Muscle of back (tissue), 11 donors: ENCODE data around the gene STOX2. TPM values are rescaled to one million over a fixed set of nuclear protein-coding genes. Genes with fewer than 3 reads are reported as not detected.
"Not testable (repeated sequence)": the region's sequence is repeated elsewhere in the genome, so short reads cannot be mapped to it uniquely, and the experiment has no call there.

ENCODE experiments used
- DNase-seq, 3 donors: peaks; one replicate each; pipeline versions ENCODE4 v3.0.0 to v3.0.0-alpha.2; 2013
- polyA plus RNA-seq, 10 donors: library from polyadenylated mRNA; unstranded; fragments of 120-200 nt; gene quantifications; one replicate each; pipeline ENCODE4 v1.2.1, GENCODE V29; 2013; ENCODE audit not compliant: insufficient read length in 10 of 10

STOX2 gene
- polyA plus RNA-seq, 10 donors: 5.3 to 8.8 (median 6.3) TPM

DNA sequence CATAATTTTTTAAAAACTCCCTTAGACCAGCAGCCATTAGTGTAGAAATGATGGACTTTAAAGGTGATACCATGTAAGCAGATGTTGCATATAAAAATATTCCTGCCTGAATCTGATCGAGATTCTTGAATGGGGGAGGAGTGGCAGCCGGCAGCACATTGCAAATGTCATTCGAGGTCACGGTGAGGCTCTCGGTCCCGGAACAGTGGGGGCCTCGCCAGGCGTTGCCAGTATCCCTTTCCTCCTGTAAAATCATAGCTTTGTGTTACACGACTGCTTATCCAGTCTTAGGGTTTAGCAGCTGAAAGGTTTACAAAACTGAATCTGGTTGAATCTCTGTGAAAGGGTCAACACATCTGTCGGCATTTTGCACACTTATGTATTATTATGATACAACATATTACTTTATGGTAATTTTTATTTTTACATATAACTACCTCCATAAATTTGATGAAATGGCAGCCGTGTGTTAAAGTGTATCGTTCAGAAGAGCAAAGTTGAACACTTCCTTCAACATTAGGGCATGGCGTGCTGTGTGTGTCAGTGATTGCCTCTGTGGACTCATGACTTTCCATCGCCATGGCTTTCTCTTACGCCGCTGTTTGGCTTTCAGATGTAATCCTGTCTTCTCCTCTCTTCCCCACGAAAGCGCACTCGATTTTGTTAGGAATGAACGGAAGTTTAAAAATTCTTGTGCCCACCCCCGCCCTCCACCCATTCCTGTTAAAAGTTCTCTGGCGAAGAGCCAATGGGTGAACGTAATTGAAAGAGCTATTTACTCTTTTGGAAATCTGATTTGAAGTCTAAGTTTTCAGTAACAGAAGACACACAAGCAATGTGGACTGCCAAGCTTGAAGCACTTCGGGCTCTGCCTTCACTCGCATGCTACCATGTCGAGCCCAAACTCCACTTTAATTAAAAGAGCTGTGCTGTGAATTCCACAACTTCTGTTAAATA, 114.8 kb downstream of the STOX2 start:
- DNase-seq: peak in 1 of 3 donors; percentile 34

DNA sequence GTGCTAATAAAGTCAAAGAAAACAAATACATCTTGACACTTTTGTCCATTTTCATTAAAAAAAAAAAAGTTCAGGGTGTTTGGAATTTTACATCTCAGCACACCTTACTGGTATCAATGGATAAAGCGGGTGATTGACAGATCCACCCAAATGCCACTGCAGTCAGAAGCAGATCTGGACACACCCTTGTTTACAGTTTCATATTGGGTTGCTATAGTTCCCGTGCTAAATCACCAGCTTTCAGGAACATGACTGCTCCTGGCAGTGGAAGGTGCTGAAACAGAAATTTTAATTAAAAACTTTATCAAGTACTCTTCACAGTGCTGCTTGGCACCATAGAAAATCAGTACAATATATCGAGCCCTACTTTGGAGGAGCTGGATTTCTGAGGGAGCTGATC, 116.3 kb downstream of the STOX2 start:
- no peak for DNase-seq

GRCh38 chr4:184022679-184023383, 117.7 kb downstream of the STOX2 start:
- DNase-seq: no peak

- no peak for DNase-seq
Measured at GRCh38 chr4:184024637-184025036, 119.5 kb downstream of the STOX2 start.

- DNase-seq: no peak
Measured at GRCh38 chr4:184028561-184029374, 123.7 kb downstream of the STOX2 start.

DNA sequence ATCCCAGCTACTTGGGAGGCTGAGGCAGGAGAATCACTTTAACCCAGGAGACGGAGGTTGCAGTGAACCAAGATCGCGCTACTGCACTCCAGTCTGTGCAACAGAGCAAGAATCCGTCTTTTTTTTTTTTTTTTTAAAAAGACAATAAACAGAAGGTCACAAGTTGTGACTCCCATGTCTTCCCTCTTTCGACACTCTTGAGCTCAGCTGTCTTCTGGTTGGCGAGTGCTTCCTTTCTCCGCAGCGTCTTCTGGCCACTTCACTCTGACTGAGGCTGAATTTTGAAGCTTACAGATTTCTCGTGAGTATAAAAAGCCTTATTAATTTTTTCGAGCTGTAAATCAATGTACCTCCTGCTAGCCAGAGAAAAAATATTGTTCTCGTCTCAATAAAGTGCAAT, 124.9 kb downstream of the STOX2 start:
- no peak for DNase-seq

DNA sequence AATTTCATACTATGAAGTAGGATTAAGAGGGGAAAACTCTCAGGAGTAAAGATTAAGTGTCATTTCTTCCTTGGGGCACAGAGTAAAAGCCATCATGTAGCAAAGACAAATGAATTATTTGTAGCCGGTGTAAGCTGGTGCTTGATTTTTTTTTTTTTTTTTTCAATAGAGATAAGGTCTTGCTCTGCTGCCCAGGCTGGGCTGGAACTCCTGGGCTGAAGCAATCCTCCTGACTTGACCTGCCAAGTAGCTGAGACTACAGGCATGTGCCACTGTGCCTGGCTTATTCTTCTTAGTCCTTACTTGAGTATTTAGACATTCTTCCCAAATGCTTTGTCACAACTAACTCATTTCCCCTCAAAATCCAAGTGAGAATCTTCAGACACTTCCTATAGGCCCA, 125.7 kb downstream of the STOX2 start:
- DNase-seq: no peak

DNA sequence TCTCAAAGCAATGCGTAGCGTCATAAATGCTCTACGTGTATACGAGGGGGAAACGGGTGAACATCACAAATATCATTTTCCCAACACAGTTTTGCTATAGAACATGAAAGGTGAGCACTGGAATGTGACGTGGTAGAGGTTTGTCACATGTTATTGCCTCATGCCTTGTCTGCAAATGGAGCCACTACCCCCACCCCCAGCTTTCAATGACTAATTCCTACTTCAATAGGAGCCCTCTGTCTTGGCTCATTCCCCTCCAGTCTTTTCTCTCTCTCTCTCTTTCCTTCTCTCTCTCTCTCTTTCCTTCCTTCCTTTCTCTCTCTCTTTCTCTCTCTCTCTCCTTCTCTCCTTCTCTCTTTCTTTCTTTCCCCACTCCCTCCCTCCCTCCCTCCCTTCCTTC, 127.0 kb downstream of the STOX2 start:
- DNase-seq: no peak

GRCh38 chr4:184039963-184040383, 134.9 kb downstream of the STOX2 start:
- peak in 1 of 3 donors; percentile 70 for DNase-seq

DNA sequence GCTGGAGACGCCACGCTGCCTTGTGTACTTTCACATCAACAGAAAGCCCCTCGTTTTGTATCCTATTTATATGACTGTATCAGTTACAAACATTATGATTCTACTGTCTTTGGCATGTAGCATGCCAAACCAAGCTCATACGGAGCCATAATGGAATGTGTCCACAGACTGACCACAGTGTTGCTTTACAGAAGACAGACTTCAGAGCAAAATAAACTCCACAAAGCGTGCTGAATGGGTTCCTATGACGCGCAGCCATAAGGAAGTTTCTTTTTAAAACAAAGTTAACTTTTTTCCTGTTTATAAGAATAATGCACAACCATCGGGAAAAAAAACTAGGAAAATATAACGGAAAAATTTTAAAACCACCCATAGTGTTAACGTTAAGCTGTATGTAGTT, 136.0 kb downstream of the STOX2 start:
- no peak for DNase-seq

DNA sequence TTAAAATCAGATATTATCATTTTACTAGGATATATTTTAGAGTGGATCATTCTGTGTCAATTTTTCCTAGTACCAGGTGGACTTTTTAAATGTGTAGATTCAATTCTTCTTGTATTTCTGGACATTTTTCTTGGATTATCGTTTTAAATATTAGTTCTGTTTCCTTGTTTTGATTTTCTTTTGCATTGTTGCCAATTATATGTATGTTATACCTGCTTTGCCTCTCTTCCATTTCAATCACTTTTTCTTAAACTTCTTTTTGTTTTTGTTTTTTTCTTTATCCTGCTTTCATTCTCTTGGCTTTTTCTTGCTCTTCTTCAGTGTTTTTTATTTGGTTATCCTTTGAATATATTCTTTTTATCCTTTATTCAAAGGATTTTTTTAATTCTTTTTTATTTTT, 141.0 kb downstream of the STOX2 start:
- DNase-seq: no peak

- not testable (repeated sequence) for DNase-seq
Measured at GRCh38 chr4:184051262-184051661, 146.2 kb downstream of the STOX2 start.

GRCh38 chr4:184052616-184053015, 147.5 kb downstream of the STOX2 start:
- no peak for DNase-seq

DNA sequence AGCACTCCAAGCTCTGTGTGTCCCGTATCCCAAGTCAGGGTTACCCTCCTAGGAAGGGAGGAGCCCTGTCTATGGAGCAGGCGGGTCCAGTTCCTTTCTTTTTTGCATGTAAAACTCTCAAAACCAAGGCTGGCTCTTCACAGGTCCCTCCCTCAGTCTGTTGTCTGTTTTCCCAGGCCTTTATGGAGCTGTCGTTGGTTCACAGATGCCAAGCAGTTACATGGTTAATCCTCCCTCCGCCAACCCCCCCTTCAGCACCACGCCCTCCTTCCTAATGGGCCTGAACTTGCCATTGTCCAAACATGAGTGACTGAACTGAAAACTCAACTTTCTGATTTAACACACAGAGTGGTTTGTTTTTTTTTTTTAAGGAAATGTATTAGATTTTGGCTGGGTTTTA, 148.3 kb downstream of the STOX2 start:
- DNase-seq: no peak

DNA sequence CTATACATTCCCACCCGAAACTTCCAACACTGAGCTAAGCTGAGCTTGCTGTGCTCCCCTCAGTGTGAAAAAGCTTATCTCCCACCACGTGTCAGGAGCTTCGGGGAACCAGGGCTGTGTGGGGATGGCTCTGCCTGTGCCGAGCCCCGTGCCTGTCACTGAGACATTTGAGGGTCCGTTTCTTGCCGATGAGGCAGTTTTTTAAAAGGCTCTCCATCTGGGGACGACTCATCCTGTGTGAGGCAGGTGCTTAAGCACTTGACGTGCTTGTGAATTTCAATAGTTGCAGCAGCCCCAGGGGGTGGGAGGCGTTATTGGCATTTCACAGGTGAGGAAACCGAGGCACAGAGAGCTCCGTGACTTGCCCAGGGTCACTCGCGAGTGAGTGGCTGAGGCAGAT, 151.8 kb downstream of the STOX2 start:
- DNase-seq: no peak

DNA sequence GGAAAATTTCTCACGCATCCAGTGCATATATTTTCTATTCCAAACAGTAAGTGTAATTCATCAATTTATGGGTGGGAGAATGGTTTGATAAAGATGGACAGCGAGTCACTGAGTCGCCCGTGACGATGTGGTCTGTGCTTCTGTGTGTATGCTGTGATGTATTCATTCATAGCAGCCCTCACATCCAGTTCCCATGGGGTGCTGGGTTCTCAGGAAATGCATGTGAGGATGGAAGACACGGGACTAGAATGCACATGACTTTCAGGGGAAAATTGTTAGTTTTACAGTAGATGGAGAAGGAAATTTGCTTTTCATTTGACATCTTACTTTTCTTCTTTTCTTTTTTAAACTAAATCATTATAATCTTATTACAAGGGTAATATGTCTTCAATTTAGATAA, 152.9 kb downstream of the STOX2 start:
- peak in 1 of 3 donors; percentile 47 for DNase-seq

DNA sequence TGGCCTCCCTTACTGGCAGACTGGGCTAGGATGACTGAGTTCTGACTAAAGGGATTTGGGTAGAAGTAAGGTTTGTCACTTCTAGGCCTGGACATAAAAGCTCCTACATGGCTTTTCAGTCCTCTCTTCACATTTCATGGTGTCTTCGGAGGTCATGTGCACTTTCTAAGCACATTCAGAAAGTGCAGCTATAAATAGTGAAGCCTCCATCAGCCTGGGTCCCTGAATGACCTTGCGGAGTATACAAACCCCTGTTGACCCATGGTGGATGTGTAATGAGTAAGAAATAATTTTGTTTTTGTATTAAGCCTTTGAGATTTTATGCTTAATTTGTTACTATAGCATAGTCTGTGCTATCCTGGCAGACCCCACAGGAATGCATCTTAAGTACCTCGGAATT, 154.0 kb downstream of the STOX2 start:
- no peak for DNase-seq

- no peak for DNase-seq
Measured at GRCh38 chr4:184061582-184061981, 156.5 kb downstream of the STOX2 start.

DNA sequence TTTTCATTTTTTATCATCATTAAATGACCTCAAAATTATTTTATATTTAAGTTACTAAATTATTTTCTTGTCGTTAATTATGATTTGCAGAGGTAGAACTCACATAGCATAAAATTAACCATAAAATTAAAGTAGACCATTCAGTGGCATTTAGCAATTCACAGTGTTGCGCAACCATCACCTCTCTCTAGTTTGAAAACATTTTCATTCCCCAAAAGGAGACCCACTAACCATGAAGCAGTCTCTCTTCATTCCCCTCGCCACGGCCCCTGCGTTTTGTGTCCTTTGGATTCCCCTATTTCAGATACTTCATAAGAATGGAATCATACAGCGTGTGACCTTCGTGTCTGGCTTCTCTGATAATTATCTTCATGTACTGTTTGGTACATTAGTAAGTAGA, 157.7 kb downstream of the STOX2 start:
- DNase-seq: no peak

- no peak for DNase-seq
Measured at GRCh38 chr4:184064877-184065276, 159.8 kb downstream of the STOX2 start.

DNA sequence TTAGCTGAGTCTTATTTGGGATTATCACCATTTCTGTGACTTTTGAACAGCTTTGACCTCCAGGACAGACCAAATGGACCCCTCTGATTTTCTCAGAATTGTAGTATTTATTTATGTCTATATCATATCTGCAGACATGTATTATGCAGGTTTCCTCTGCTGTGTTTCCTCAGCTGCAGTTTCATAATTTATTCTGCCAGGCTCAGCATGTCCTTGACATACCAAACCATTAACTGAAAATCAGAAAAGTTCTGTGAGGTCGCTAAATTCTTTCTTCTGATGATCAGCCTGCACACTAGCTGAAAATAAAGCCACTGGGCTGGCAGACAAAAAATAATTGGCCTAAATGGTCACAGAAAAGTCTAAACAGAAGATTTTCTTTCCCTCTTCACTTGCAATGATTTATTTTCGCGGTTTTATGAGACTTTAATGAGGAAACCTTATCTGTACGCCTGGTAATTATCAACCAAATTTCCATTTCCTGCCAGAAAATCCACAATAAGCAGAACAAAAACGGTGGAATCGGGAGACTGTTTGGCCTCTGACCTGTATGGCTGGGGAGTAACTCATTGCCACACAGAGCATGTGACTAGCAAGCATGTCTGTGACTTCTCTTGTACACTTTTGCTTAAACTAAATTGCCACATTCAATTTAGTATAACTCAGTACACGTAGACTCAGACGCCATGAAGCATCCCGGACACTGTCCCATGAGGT, 161.6 kb downstream of the STOX2 start:
- no peak for DNase-seq
